Endodermal cell (in vitro differentiated cells): ENCODE results near the gene PHF19. TPM values are rescaled to one million over a fixed set of nuclear protein-coding genes. Genes with fewer than 3 reads are reported as not detected.

Experiments used
- DNase-seq: peaks from one replicate; pipeline ENCODE4 v3.0.0-alpha.2; 2017
- H3K27ac ChIP-seq: 2 replicates; pipeline ENCODE4 v1.5.1; 2013; ENCODE audit warnings: mild to moderate bottlenecking, low read depth, low read length, moderate library complexity
- H3K27me3 ChIP-seq: 2 replicates; pipeline ENCODE4 v1.6.1; 2013; ENCODE audit warnings: mild to moderate bottlenecking, low read length, moderate library complexity; ENCODE audit not compliant: insufficient read depth, control insufficient read depth, poor library complexity, severe bottlenecking
- H3K36me3 ChIP-seq: 2 replicates; pipeline ENCODE4 v1.7.0; 2013; ENCODE audit warnings: mild to moderate bottlenecking, low read length, moderate library complexity; ENCODE audit not compliant: control insufficient read depth, insufficient read depth
- H3K4me1 ChIP-seq: one replicate; pipeline ENCODE4 v1.7.0; 2013; ENCODE audit warnings: low read length; ENCODE audit not compliant: control insufficient read depth, insufficient read depth
- H3K4me3 ChIP-seq: 2 replicates; pipeline ENCODE4 v1.5.1; 2013; ENCODE audit warnings: mild to moderate bottlenecking, low read length, moderate library complexity
- H3K9ac ChIP-seq: 2 replicates; pipeline ENCODE4 v1.6.1; 2013; ENCODE audit warnings: mild to moderate bottlenecking, low read length, moderate library complexity; ENCODE audit not compliant: poor library complexity, severe bottlenecking; ENCODE audit errors: extremely low read depth
- H3K9me3 ChIP-seq: 2 replicates; pipeline ENCODE4 v1.6.1; 2013; ENCODE audit warnings: mild to moderate bottlenecking, low read length, moderate library complexity; ENCODE audit not compliant: control insufficient read depth
- H3K27ac Mint-ChIP-seq: 2 replicates; pipeline ENCODE4 v1.8.0; 2020; ENCODE audit warnings: mixed read lengths
- H3K27me3 Mint-ChIP-seq: 2 replicates; pipeline ENCODE4 v1.8.0; 2021; ENCODE audit warnings: mild to moderate bottlenecking, mixed read lengths; ENCODE audit not compliant: insufficient read depth
- H3K36me3 Mint-ChIP-seq: 2 replicates; pipeline ENCODE4 v1.8.0; 2020; ENCODE audit warnings: low read depth, mixed read lengths
- H3K4me1 Mint-ChIP-seq: 2 replicates; pipeline ENCODE4 v1.8.0; 2020; ENCODE audit warnings: mixed read lengths
- H3K4me3 Mint-ChIP-seq: 2 replicates; pipeline ENCODE4 v1.8.0; 2020; ENCODE audit warnings: mild to moderate bottlenecking, moderate library complexity, mixed read lengths
- H3K9me3 Mint-ChIP-seq: 2 replicates; pipeline ENCODE4 v1.8.0; 2020; ENCODE audit warnings: mild to moderate bottlenecking, mixed read lengths
- WGBS, 2 experiments: methylation state at CpG; one replicate each; pipeline versions ENCODE4 v1.1.5 to v1.1.7; 2013; ENCODE audit warnings: missing lambda C conversion rate in 2 of 2, mixed read lengths in 1 of 2; ENCODE audit not compliant: insufficient coverage in 1 of 2, insufficient read length in 1 of 2; 5-methylcytosine and 5-hydroxymethylcytosine counted together
- long read RNA-seq, 4 experiments: library from polyadenylated mRNA in 2 of 4; library from RNA in 1 of 4; library from capped mRNA in 1 of 4; stranded (forward) in 3 of 4; unstranded in 1 of 4; transcript quantifications; one replicate each; pipeline ENCODE4 v2.0.0, GENCODE V29; 2020 to 2021; ENCODE audit warnings: inconsistent platforms in 1 of 4
- polyA plus RNA-seq, 2 experiments: library from polyadenylated mRNA; stranded (reverse); fragments of 50-300 nt; gene quantifications; one replicate each; pipeline ENCODE4 v1.2.3, GENCODE V29; 2013
- total RNA-seq, 2 donors: library from RNA; stranded (reverse); fragmentation: NEBNext Ultra II Directional in 1 of 2; extraction: Animal tissue kit (Norgen Biotek cat#: 25700) in 1 of 2; gene quantifications; 2 replicates in 1 of 2; 3 replicates in 1 of 2; pipeline ENCODE4 v1.2.1, GENCODE V29; 2021
- TF ChIP-seq, protein P1 (sequence below): fragments of 200-600 bp; sonication (generic); conservative IDR thresholded peaks from 2 replicates; pipeline ENCODE4 v1.5.0; 2021; ENCODE audit warnings: antibody characterized with exemption, mild to moderate bottlenecking

The PHF19 gene
- 10 to 100 TPM; 17.9 to 21.9 TPM for total RNA-seq
- polyA plus RNA-seq (2013, experiment 1 of 2): 30.5 TPM
- polyA plus RNA-seq (2013, experiment 2 of 2): 27.9 TPM
- long read RNA-seq, experiment 1, transcript PHF19-201 (5 exons, 836 nt): major isoform, 5 of 10 reads
- long read RNA-seq, experiment 1, partial matches to known transcripts: 1 of 10 reads
- long read RNA-seq, experiment 1, other reads (novel, unspliced or antisense): 4 of 10 reads
- long read RNA-seq, experiment 2, full-length matches to known transcripts: 10 of 20 reads
- long read RNA-seq, experiment 2, partial matches to known transcripts: 2 of 20 reads
- long read RNA-seq, experiment 2, other reads (novel, unspliced or antisense): 8 of 20 reads
- long read RNA-seq, experiment 3, full-length matches to known transcripts: 5 of 7 reads
- long read RNA-seq, experiment 3, partial matches to known transcripts: 0 of 7 reads
- long read RNA-seq, experiment 3, other reads (novel, unspliced or antisense): 2 of 7 reads
- long read RNA-seq, experiment 4, full-length matches to known transcripts: 7 of 12 reads
- long read RNA-seq, experiment 4, partial matches to known transcripts: 1 of 12 reads
- long read RNA-seq, experiment 4, other reads (novel, unspliced or antisense): 4 of 12 reads

DNA sequence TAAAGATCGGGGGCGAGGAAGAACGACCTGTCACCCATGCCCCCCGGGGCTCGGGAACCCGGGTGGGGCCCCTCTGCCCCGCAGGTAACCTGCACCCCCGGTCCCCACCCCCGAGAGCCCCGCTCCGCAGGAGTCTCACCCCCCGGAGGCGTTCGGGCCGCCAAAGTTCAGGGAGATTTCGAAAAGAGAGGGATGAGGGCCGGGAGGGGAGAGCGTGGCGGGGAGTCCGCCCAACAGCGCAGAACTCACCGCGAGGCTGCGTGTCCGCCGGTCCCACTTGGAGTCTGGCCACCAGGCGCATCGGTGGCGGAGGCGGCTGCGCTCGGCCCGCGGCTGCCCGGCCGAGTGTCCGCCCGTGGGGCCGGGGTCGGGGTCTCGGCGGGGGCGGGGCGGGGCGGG lies at the start of gene PHF19:
Gene PHF19 (minus strand): TSS at position 347 of the 399 bp plus-strand sequence. CDS start 2,447 bp downstream, outside the sequence.
- peak; percentile 67 for DNase-seq
- peaks cover 8% of the 10 kb centered on the region for H3K4me1 ChIP-seq
- no peaks in the 10 kb centered on the region for H3K9me3 ChIP-seq
- H3K9ac ChIP-seq: peak within 1 kb of the TSS; percentile 47
- peak within 1 kb of the TSS; percentile 64 for H3K27ac ChIP-seq
- TF ChIP-seq, protein P1, sequence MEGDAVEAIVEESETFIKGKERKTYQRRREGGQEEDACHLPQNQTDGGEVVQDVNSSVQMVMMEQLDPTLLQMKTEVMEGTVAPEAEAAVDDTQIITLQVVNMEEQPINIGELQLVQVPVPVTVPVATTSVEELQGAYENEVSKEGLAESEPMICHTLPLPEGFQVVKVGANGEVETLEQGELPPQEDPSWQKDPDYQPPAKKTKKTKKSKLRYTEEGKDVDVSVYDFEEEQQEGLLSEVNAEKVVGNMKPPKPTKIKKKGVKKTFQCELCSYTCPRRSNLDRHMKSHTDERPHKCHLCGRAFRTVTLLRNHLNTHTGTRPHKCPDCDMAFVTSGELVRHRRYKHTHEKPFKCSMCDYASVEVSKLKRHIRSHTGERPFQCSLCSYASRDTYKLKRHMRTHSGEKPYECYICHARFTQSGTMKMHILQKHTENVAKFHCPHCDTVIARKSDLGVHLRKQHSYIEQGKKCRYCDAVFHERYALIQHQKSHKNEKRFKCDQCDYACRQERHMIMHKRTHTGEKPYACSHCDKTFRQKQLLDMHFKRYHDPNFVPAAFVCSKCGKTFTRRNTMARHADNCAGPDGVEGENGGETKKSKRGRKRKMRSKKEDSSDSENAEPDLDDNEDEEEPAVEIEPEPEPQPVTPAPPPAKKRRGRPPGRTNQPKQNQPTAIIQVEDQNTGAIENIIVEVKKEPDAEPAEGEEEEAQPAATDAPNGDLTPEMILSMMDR: no peak
- H3K27me3 ChIP-seq: peaks cover 13% of the 10 kb centered on the region
- Mint-ChIP-seq H3K27ac (peak within 1 kb of the TSS; percentile 37), H3K9me3 (no peaks in the 10 kb centered on the region), H3K27me3 (peaks cover 38% of the 10 kb centered on the region), H3K4me1 (peaks cover 35% of the 10 kb centered on the region), H3K36me3 (peaks cover 5% of the 10 kb centered on the region), H3K4me3 (peak within 1 kb of the TSS; percentile 56)
- peaks cover 11% of the 10 kb centered on the region for H3K36me3 ChIP-seq
- WGBS, 2 experiments: 0% methylated on average over 45 of the region's 45 CpGs; no CpG with 5 or more reads in 1 of the 2 experiments
- H3K4me3 ChIP-seq: peak within 1 kb of the TSS; percentile 82

DNA sequence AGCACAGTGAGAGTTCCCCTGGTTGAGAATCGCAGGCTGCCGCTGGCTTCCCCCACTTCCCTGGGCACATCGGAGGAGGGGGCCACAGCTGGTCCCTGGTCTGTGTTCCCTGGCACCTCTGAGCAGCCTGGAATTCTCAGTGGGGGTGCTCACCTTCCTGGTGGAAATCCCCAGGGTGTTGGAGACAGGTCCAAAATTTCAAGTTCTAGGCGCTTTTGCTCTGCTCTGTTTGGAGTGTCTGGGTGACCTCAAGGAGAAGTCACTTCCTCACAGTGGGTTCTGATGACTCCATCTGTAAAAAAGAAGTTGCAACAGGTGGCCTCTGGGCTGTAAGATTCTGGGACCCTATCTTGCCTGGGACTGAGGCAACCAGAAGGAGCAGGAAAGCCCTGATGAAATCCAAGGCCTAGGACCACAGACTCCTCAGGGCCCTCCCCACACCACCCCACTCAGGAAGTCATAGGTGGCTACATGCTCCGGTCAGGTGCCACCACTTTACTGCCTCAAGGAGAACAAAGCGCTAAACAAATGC lies 49.5 kb upstream of the PHF19 start, which contains the start of gene TRAF1:
Gene TRAF1 (minus strand): TSS at position 400 of the 532 bp plus-strand sequence. CDS start 721 bp downstream, outside the sequence.
- no peak for DNase-seq
- peaks cover 37% of the 10 kb centered on the region for H3K4me1 Mint-ChIP-seq
- TF ChIP-seq, protein P1: no peak
- H3K4me3 Mint-ChIP-seq: no peak within 1 kb of the TSS
- H3K36me3 ChIP-seq: no peaks in the 10 kb centered on the region
- no peak within 1 kb of the TSS for H3K4me3 ChIP-seq
- H3K27me3 ChIP-seq: peaks cover 12% of the 10 kb centered on the region
- peaks cover 24% of the 10 kb centered on the region for H3K4me1 ChIP-seq
- H3K9ac ChIP-seq: no peak within 1 kb of the TSS
- no peaks in the 10 kb centered on the region for H3K36me3 Mint-ChIP-seq
- H3K27ac Mint-ChIP-seq: no peak within 1 kb of the TSS
- H3K27me3 Mint-ChIP-seq: peaks cover 14% of the 10 kb centered on the region
- 80 to 94% methylated on average over 2 to 6 of the region's 6 CpGs for WGBS, 2 experiments
- H3K27ac ChIP-seq: no peak within 1 kb of the TSS
- no peaks in the 10 kb centered on the region for H3K9me3 ChIP-seq
- H3K9me3 Mint-ChIP-seq: no peaks in the 10 kb centered on the region

DNA sequence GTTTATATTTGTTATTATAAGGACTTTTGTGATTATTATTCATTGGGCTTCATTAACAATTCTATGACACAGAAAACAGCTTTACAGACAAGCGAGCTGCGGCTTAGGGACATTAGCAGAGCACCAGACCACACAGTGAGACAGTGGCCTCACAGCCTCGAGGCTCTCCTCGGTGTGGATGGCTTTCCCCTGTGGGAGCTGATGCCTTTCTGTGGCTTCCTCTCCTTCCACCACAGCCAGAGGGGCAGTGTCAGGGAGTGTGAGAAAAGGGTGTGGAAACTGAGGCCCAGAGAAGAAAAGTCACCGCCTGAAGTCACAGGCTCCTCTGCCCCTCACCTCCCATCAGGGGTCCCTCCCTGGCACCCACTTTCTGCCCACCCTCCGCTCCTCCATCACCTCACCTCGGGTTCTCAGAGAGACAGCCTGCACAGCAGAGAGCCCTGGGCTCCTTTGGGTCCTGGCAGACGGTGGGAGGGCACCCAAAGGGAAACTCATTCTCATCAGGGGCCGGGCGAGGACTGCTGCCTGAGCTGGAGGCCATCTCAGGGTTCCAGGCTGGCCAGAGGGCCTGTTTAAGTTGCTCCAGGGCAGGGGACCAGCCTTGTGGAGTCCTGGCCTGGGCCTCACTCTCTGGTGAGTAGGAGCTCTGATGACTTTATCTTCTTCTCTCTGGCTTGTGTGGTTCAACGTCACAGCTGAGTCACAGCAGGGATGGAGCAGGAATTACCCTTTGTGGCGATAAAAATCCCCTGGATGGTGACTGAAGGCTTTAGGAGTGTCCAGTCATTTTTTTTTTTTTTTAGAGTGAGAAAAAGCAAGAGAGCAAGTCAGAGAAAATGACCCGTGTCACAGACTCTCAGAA lies 48.8 kb upstream of the PHF19 start:
- peaks cover 12% of the 10 kb centered on the region for H3K27me3 ChIP-seq
- H3K4me1 ChIP-seq: peaks cover 28% of the 10 kb centered on the region
- Mint-ChIP-seq H3K27ac (no peak overlapping the region), H3K4me1 (peaks cover 40% of the 10 kb centered on the region), H3K27me3 (peaks cover 14% of the 10 kb centered on the region), H3K9me3 (no peaks in the 10 kb centered on the region), H3K36me3 (no peaks in the 10 kb centered on the region), H3K4me3 (no peak overlapping the region)
- no peaks in the 10 kb centered on the region for H3K9me3 ChIP-seq
- DNase-seq: no peak
- H3K36me3 ChIP-seq: no peaks in the 10 kb centered on the region
- 80 to 82% methylated on average over 8 to 13 of the region's 13 CpGs for WGBS, 2 experiments
- no peak overlapping the region for H3K27ac ChIP-seq
- no peak overlapping the region for H3K9ac ChIP-seq
- no peak overlapping the region for H3K4me3 ChIP-seq
- TF ChIP-seq, protein P1: no peak
